ENCODE measurements around the gene BMP7.

DNA sequence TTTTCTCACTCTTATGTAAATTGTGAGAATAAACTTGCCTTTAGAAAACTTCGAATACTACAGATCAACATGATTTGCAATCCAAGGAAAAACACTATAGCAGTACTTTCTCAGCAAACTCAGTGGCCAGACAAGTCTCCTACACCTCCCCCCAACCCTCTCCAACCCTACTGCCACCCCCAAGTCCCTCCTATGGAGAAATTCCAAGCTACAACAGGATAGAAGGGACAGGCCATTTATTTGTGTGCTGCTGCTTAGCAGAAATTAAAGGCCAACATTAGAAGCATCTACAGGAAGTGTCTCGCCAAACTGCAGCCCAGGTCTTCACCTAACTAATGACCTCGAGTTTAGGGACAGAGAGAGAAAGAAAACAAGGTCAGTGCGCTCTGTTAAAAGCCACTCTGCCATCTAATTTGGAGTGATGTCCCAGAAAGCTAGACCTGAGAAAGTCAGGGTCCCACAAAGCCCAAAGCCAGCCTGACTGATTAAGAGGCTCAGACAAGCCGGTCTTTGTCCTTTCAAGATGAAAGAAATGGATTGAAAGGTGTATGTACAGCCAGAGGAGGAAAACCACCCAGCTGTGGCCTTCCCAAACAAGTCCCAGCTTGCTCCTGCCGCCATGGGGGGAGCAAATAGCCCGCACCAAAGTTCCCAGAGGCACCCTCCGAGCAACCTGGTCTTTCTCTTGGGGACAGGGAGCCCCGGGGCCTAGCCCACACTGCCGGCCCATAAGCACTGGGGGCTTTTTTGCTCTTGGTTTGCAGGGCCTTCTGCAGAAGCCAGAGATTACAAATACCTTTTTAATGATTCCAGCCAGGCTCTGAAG lies 3.4 kb downstream of the BMP7 start:
- TF ChIP-seq YY1 (IDR thresholded peaks at IDR 0.05; ENCODE audit: insufficient read depth, insufficient read length) (no peak), ZNF274 (IDR thresholded peaks at IDR 0.05; ENCODE audit: low read depth, low read length) (no peak), SUZ12 (IDR thresholded peaks at IDR 0.05; ENCODE audit: extremely low read depth, insufficient read depth, insufficient read length) (no peak)
